HL-60 (cell line): ENCODE measurements around the gene LRRC75B.

Experiments
- DNase-seq, 2 experiments: peaks; one replicate each; pipeline ENCODE4 v3.0.0-alpha.2; 2010 to 2020; ENCODE audit warnings: low read depth in 1 of 2, low spot score in 1 of 2
- H3K27ac ChIP-seq: fragments of 250-450 bp; sonication (Bioruptor Pico); replicated peaks from 2 replicates; pipeline ENCODE4 v1.5.1; 2020; ENCODE audit warnings: mild to moderate bottlenecking, moderate library complexity
- H3K27me3 ChIP-seq: fragments of 250-450 bp; sonication (Bioruptor Pico); 2 replicates; pipeline ENCODE4 v1.5.1; 2021; ENCODE audit warnings: mild to moderate bottlenecking, moderate library complexity; ENCODE audit not compliant: insufficient read depth, poor library complexity, severe bottlenecking
- H3K4me3 ChIP-seq: replicated peaks from 2 replicates; pipeline ENCODE4 v1.5.1; 2011; ENCODE audit warnings: mild to moderate bottlenecking, control low read depth, low read length; ENCODE audit not compliant: insufficient read depth
- GABPA ChIP-seq: IDR thresholded peaks from 2 replicates; pipeline ENCODE4 v1.6.1; 2012; ENCODE audit warnings: low read depth
- POLR2AphosphoS5 ChIP-seq: IDR thresholded peaks from 2 replicates; pipeline ENCODE4 v1.6.1; 2012; ENCODE audit warnings: low read depth
- REST ChIP-seq: IDR thresholded peaks from 2 replicates; pipeline ENCODE4 v1.6.1; 2012; ENCODE audit warnings: low read depth; ENCODE audit not compliant: insufficient replicate concordance
- SPI1 ChIP-seq: IDR thresholded peaks from 2 replicates; pipeline ENCODE4 v1.6.1; 2012; ENCODE audit warnings: low read depth, mild to moderate bottlenecking, borderline replicate concordance
- TF ChIP-seq, protein P1 (sequence below): IDR thresholded peaks from one replicate; pipeline ENCODE4 v1.5.1; 2011; ENCODE audit warnings: low read length, control low read depth, inconsistent platforms; ENCODE audit not compliant: insufficient read depth

The LRRC75B gene

DNA sequence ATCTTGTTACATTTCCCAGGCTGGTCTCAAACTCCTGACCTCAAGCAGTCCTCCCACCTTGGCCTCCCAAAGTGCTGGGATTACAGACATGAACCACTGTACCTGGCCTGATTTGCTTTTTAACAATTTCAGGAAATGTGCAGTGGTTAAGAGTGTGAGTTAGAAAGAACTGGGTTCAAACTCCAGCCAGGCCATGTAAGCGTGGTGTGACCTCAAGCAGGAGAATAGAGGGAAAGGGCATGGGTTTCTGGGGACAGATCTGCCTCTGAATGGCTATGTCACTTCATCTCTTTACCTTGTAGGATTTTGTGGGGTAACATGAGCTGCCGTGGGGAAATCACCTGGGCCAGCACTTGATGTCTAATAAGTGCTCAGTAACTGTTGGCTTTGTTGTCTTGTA, 27.8 kb downstream of the LRRC75B start:
- Histone ChIP-seq H3K27ac (no peak overlapping the region), H3K4me3 (no peak overlapping the region), H3K27me3 (no peaks in the 10 kb centered on the region)
- TF ChIP-seq SPI1 (no peak), REST (no peak), GABPA (no peak), POLR2AphosphoS5 (no peak)
- TF ChIP-seq, protein P1, sequence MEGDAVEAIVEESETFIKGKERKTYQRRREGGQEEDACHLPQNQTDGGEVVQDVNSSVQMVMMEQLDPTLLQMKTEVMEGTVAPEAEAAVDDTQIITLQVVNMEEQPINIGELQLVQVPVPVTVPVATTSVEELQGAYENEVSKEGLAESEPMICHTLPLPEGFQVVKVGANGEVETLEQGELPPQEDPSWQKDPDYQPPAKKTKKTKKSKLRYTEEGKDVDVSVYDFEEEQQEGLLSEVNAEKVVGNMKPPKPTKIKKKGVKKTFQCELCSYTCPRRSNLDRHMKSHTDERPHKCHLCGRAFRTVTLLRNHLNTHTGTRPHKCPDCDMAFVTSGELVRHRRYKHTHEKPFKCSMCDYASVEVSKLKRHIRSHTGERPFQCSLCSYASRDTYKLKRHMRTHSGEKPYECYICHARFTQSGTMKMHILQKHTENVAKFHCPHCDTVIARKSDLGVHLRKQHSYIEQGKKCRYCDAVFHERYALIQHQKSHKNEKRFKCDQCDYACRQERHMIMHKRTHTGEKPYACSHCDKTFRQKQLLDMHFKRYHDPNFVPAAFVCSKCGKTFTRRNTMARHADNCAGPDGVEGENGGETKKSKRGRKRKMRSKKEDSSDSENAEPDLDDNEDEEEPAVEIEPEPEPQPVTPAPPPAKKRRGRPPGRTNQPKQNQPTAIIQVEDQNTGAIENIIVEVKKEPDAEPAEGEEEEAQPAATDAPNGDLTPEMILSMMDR, result no peak
- no peak for DNase-seq

GRCh38 chr22:24564376-24565058, 28.4 kb downstream of the LRRC75B start:
- no peak for DNase-seq
- TF ChIP-seq POLR2AphosphoS5 (no peak), REST (no peak), SPI1 (no peak), GABPA (no peak)
- TF ChIP-seq, protein P1, result no peak
- no peaks in the 10 kb centered on the region for H3K27me3 ChIP-seq
- no peak overlapping the region for H3K27ac ChIP-seq
- no peak overlapping the region for H3K4me3 ChIP-seq

- DNase-seq, result no peak
- TF ChIP-seq POLR2AphosphoS5, result no peak
- TF ChIP-seq REST, result no peak
- TF ChIP-seq, protein P1, result no peak
- no peak for TF ChIP-seq GABPA
- TF ChIP-seq SPI1, result no peak
- H3K27ac ChIP-seq, result no peak overlapping the region
- H3K4me3 ChIP-seq, result no peak overlapping the region
- no peaks in the 10 kb centered on the region for H3K27me3 ChIP-seq
Observed at GRCh38 chr22:24563246-24563645, 29.6 kb downstream of the LRRC75B start.
